ENCODE measurements around the gene RNF40. TPM values are rescaled to one million over a fixed set of nuclear protein-coding genes. Genes with fewer than 3 reads are reported as not detected.

Gene RNF40
- total RNA-seq, 1 experiment from 2014 or later, result 64.1 TPM

DNA sequence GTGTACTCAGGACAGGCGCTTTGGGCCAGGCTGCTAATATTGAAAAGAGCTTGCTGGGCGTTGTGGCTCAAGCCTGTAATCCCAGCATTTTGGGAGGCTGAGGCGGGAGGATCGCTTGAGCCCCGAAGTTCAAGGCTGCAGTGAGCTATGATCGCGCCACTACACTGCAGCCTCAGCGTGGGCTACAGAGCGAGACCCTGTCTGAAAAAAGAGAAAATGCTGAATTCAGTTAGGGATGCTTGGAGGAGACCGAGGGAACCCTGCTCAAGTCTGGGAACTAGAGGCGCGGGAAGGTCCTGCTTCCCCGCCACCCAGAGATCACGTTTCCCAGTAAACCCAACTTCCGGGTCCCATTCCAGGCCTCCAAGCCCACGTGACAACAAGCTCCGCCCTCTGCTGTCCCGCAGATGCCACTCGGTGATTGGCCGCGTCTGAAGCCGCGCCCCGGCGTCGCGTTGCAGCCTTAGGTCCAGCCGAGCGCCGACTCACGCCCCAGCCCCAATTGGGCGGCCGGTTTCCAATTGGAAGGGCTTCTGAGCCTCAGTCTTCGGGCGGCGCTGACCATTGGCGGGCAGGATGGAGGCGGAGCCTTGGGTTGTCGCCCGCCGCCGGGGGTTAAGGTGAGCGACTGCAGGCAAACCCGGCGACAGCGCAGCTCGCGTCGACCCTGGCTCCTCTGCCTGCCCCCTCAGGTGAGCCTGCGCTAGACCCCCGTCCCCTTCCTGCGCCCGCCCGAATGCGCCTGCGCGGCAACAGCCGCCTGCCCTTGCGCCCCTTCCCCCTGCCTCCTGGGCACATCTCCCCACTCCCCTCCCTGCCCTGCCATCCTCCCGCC lies 14.1 kb upstream of the RNF40 start, which contains the start of gene PHKG2:
Gene PHKG2, plus strand, starts transcription at position 627 of the 835 bp plus-strand sequence. CDS start 396 bp downstream, outside the sequence.
- peak; percentile 98 for DNase-seq
- ChIA-PET CTCF (interaction anchor here (0.7 to 0.8 kb wide), 2 partner anchors 26 to 67 kb away, joined by 3 read pairs; no protein-coding TSS in a partner anchor), POLR2A (ENCODE audit: unreplicated experiment) (interaction anchor here (0.5 to 0.7 kb wide), 4 partner anchors 110 to 377 kb away, joined by 3 to 6 read pairs (median 4); no protein-coding TSS in a partner anchor)
- no peak for TF ChIP-seq EZH2phosphoT487 (IDR thresholded peaks at IDR 0.05; ENCODE audit: borderline replicate concordance, low read length)
- TF ChIP-seq, protein P1, sequence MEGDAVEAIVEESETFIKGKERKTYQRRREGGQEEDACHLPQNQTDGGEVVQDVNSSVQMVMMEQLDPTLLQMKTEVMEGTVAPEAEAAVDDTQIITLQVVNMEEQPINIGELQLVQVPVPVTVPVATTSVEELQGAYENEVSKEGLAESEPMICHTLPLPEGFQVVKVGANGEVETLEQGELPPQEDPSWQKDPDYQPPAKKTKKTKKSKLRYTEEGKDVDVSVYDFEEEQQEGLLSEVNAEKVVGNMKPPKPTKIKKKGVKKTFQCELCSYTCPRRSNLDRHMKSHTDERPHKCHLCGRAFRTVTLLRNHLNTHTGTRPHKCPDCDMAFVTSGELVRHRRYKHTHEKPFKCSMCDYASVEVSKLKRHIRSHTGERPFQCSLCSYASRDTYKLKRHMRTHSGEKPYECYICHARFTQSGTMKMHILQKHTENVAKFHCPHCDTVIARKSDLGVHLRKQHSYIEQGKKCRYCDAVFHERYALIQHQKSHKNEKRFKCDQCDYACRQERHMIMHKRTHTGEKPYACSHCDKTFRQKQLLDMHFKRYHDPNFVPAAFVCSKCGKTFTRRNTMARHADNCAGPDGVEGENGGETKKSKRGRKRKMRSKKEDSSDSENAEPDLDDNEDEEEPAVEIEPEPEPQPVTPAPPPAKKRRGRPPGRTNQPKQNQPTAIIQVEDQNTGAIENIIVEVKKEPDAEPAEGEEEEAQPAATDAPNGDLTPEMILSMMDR (conservative IDR thresholded peaks at IDR 0.05; ENCODE audit: low read depth, low read length), result no peak
- no peak for TF ChIP-seq EZH2 (IDR thresholded peaks at IDR 0.05; ENCODE audit: low read length, unreplicated experiment)
- H3K9me2 ChIP-seq (replicated peaks; ENCODE audit: low read length), result no peaks in the 10 kb centered on the region
- peak within 1 kb of the TSS; percentile 69 for H3K4me3 ChIP-seq (ENCODE audit: low read length)
- ATAC-seq, result peak; percentile 96
- BruUV-seq (replicated peaks), result no TSS peak
- H3K27ac ChIP-seq (ENCODE audit: low read length), result peak within 1 kb of the TSS; percentile 83
- no peaks in the 10 kb centered on the region for H4K20me1 ChIP-seq (ENCODE audit: low read length)
- intact Hi-C loops (cut with micrococcal nuclease), result no loop called here
- no peaks in the 10 kb centered on the region for H3K27me3 ChIP-seq (ENCODE audit: low read length)
- H3K9me3 ChIP-seq (ENCODE audit: low read length), result no peaks in the 10 kb centered on the region
- peaks cover 6% of the 10 kb centered on the region for H3K36me3 ChIP-seq (ENCODE audit: low read depth, low read length)
- peaks cover 14% of the 10 kb centered on the region for H3K4me1 ChIP-seq (ENCODE audit: insufficient read depth, low read length)
- H2AFZ ChIP-seq (ENCODE audit: low read length), result 0 out of 2 replicates have a peak within 1 kb of the TSS, but pooled peaks have one; percentile 43
- H3K4me2 ChIP-seq (ENCODE audit: low read length), result peak within 1 kb of the TSS; percentile 84
- H3K9ac ChIP-seq (ENCODE audit: low read length), result peak within 1 kb of the TSS; percentile 75
- H3K79me2 ChIP-seq (ENCODE audit: low read length), result peaks cover 23% of the 10 kb centered on the region
- H3F3A ChIP-seq (ENCODE audit: low read length, unreplicated experiment), result peaks cover 8% of the 10 kb centered on the region

DNA sequence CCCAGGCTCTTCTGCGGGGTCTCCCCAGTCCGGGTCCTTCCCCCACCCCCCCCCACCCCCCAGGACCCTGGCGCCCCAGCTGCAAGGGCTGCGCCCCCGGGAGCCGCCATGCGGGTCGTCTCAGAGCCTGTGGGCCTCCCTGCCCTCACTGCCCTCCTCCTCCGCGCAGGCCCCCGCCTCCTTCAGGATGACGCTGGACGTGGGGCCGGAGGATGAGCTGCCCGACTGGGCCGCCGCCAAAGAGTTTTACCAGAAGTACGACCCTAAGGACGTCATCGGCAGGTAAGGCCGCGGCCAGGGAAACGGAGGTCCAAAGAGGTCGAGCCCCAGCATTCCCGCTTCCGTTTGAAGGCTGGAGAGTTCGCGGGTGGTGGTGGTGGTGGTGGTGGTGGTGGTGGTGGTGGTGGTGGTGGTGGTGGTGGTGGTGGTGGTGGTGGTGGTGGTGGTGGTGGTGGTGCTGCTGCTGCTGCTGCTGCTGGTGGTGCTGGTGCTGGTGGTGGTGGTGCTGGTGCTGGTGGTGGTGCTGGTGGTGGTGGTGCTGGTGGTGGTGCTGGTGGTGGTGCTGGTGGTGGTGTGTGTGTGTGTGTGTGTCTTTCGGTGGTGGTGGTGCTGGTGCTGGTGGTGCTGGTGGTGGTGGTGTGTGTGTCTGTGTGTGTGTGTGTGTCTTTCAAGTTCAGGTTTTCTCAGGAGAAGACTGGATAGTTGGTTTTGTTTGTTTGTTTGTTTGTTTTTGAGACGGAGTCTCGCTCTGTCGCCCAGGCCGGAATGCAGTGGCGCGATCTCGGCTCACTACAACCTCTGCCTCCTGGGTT lies 13.3 kb upstream of the RNF40 start:
- Histone ChIP-seq H4K20me1 (ENCODE audit: low read length) (no peaks in the 10 kb centered on the region), H3K27ac (ENCODE audit: low read length) (no peak overlapping the region), H3K4me1 (ENCODE audit: insufficient read depth, low read length) (peaks cover 14% of the 10 kb centered on the region), H3F3A (ENCODE audit: low read length, unreplicated experiment) (peaks cover 8% of the 10 kb centered on the region), H3K79me2 (ENCODE audit: low read length) (peaks cover 22% of the 10 kb centered on the region), H3K36me3 (ENCODE audit: low read depth, low read length) (peaks cover 6% of the 10 kb centered on the region), H3K9me3 (ENCODE audit: low read length) (no peaks in the 10 kb centered on the region), H3K9ac (ENCODE audit: low read length) (peak overlapping the region; percentile 37; the same call in 1 of the 2 replicates), H3K27me3 (ENCODE audit: low read length) (no peaks in the 10 kb centered on the region), H3K9me2 (replicated peaks; ENCODE audit: low read length) (no peaks in the 10 kb centered on the region), H3K4me2 (ENCODE audit: low read length) (peak overlapping the region; percentile 71), H2AFZ (ENCODE audit: low read length) (no peak overlapping the region), H3K4me3 (ENCODE audit: low read length) (peak overlapping the region; percentile 69)
- TF ChIP-seq, protein P1 (conservative IDR thresholded peaks at IDR 0.05; ENCODE audit: low read depth, low read length), result no peak
- TF ChIP-seq EZH2phosphoT487 (IDR thresholded peaks at IDR 0.05; ENCODE audit: borderline replicate concordance, low read length) (no peak), EZH2 (IDR thresholded peaks at IDR 0.05; ENCODE audit: low read length, unreplicated experiment) (no peak)
- ChIA-PET CTCF (no interaction called here), POLR2A (ENCODE audit: unreplicated experiment) (interaction anchor here (0.6 to 0.7 kb wide), 2 partner anchors 109 to 177 kb away, joined by 5 to 6 read pairs; no protein-coding TSS in a partner anchor)
- peak; percentile 41 for ATAC-seq
- intact Hi-C loops (cut with micrococcal nuclease), result no loop called here
- DNase-seq, result peak; percentile 33
- TSS peak; percentile 45 for BruUV-seq (replicated peaks)
